B cell (primary cell): ENCODE data around the gene TGDS. TPM values are rescaled to one million over a fixed set of nuclear protein-coding genes. Genes with fewer than 3 reads are reported as not detected.
A peak's percentile ranks its signal among the peaks of the same experiment; 100 is the strongest.

ENCODE experiments used
- ATAC-seq: fragments of 200-7000 bp; cut with Tn5 transposase; one replicate; pipeline ENCODE4 v1.10.0; 2021; ENCODE audit warnings: low read depth, mild to moderate bottlenecking, moderate number of reproducible peaks, moderate library complexity
- CTCF ChIA-PET: fragments of 350-600 bp; sonication (Branson Sonifier 250); formaldehyde crosslinking; loops from one replicate; lab custom pipeline; 2021; ENCODE audit warnings: antibody characterized with exemption, inconsistent platforms; lab: Charles Lee
- POLR2A ChIA-PET: fragments of 350-600 bp; sonication (Branson Sonifier 250); formaldehyde crosslinking; loops from one replicate; lab custom pipeline; 2021; ENCODE audit warnings: antibody characterized with exemption; lab: Charles Lee
- DNase-seq: peaks from one replicate; pipeline ENCODE4 v3.0.0; 2013
- H2AFZ ChIP-seq: 2 replicates; pipeline ENCODE4 v1.6.1; 2012; ENCODE audit warnings: mild to moderate bottlenecking, low read depth, low read length; ENCODE audit not compliant: insufficient read depth, poor library complexity, severe bottlenecking
- H3K27ac ChIP-seq, 2 donors: 1 replicate in 1 of 2; 2 replicates in 1 of 2; pipeline ENCODE4 v1.5.1; 2012 to 2013; ENCODE audit warnings: low read length in 2 of 2, mild to moderate bottlenecking in 2 of 2, moderate library complexity in 1 of 2
- H3K27me3 ChIP-seq, 4 experiments: fragments of 200-600 bp in 1 of 4; sonication (generic) in 1 of 4; replicated peaks in 1 of 4; 1 replicate in 2 of 4; 2 replicates in 2 of 4; pipeline versions ENCODE4 v1.6.1 to v1.7.0; 2013 to 2016; ENCODE audit warnings: low read length in 3 of 4, mild to moderate bottlenecking in 2 of 4, mixed read lengths in 1 of 4, moderate library complexity in 1 of 4; ENCODE audit not compliant: insufficient read depth in 4 of 4, control insufficient read depth in 3 of 4; ENCODE audit errors: control extremely low read depth in 1 of 4
- H3K36me3 ChIP-seq, 2 experiments: replicated peaks in 1 of 2; 1 replicate in 1 of 2; 2 replicates in 1 of 2; pipeline versions ENCODE4 v1.6.1 to v1.7.1; 2013; ENCODE audit warnings: low read length in 1 of 2; ENCODE audit not compliant: insufficient read depth in 2 of 2, control insufficient read depth in 1 of 2; ENCODE audit errors: control extremely low read depth in 1 of 2, extremely low read depth in 1 of 2
- H3K4me1 ChIP-seq, 2 donors: fragments of 200-600 bp in 1 of 2; sonication (generic) in 1 of 2; 1 replicate in 1 of 2; 2 replicates in 1 of 2; pipeline versions ENCODE4 v1.5.1 to v1.6.1; 2013 to 2017; ENCODE audit warnings: low read length in 2 of 2; ENCODE audit not compliant: control insufficient read depth in 2 of 2, insufficient read depth in 2 of 2
- H3K4me2 ChIP-seq: replicated peaks from 2 replicates; pipeline ENCODE3; 2012; ENCODE audit warnings: mild to moderate bottlenecking, low read depth, low read length; ENCODE audit not compliant: poor library complexity, severe bottlenecking
- H3K4me3 ChIP-seq, 5 experiments: fragments of 200-600 bp in 1 of 5; sonication (generic) in 1 of 5; 1 replicate in 3 of 5; 2 replicates in 2 of 5; pipeline versions ENCODE4 v1.5.1 to v1.7.0; 2011 to 2016; ENCODE audit warnings: low read length in 4 of 5, mild to moderate bottlenecking in 4 of 5, low read depth in 2 of 5, control low read depth in 1 of 5, moderate library complexity in 1 of 5; ENCODE audit not compliant: insufficient read depth in 1 of 5; ENCODE audit errors: control extremely low read depth in 1 of 5, extremely low read depth in 1 of 5
- H3K79me2 ChIP-seq: fragments of 200-600 bp; sonication (generic); one replicate; pipeline ENCODE4 v1.6.0; 2016; ENCODE audit warnings: low read length; ENCODE audit not compliant: control insufficient read depth, insufficient read depth
- H3K9ac ChIP-seq: fragments of 200-600 bp; sonication (generic); 2 replicates; pipeline ENCODE4 v1.6.1; 2017; ENCODE audit warnings: mild to moderate bottlenecking, low read length, moderate library complexity
- H3K9me3 ChIP-seq, 3 donors: one replicate each; pipeline versions ENCODE4 v1.6.1 to v1.7.1; 2013; ENCODE audit warnings: low read length in 2 of 3; ENCODE audit not compliant: control insufficient read depth in 2 of 3, insufficient read depth in 1 of 3; ENCODE audit errors: control extremely low read depth in 1 of 3
- H4K20me1 ChIP-seq: 2 replicates; pipeline ENCODE4 v1.6.0; 2012; ENCODE audit warnings: mild to moderate bottlenecking, low read length; ENCODE audit not compliant: insufficient read depth, control insufficient read depth, poor library complexity, severe bottlenecking
- H3K27ac Mint-ChIP-seq: one replicate; pipeline ENCODE4 v1.8.0; 2021; ENCODE audit warnings: mixed read lengths
- H3K27me3 Mint-ChIP-seq: one replicate; pipeline ENCODE4 v1.8.0; 2021; ENCODE audit warnings: mixed read lengths
- H3K4me1 Mint-ChIP-seq: one replicate; pipeline ENCODE4 v1.8.0; 2021; ENCODE audit warnings: mixed read lengths
- H3K4me3 Mint-ChIP-seq: one replicate; pipeline ENCODE4 v1.8.0; 2021; ENCODE audit warnings: mixed read lengths
- H3K9me3 Mint-ChIP-seq: one replicate; pipeline ENCODE4 v1.8.0; 2022; ENCODE audit warnings: mixed read lengths; ENCODE audit not compliant: insufficient read depth
- EZH2 ChIP-seq: IDR thresholded peaks from 2 replicates; pipeline ENCODE4 v1.6.1; 2012; ENCODE audit warnings: borderline replicate concordance, low read depth, mild to moderate bottlenecking, moderate library complexity, low read length; ENCODE audit not compliant: insufficient read depth, poor library complexity, severe bottlenecking
- WGBS: methylation state at CpG from one replicate; pipeline ENCODE4 v1.1.5; 2013; ENCODE audit warnings: missing lambda C conversion rate; ENCODE audit not compliant: insufficient coverage; 5-methylcytosine and 5-hydroxymethylcytosine counted together
- intact Hi-C: fragments of 100-400 bp; cut with micrococcal nuclease; formaldehyde crosslinking; loops from one replicate; pipeline ENCODE4 v1.10.0; 2022
- polyA plus RNA-seq: library from polyadenylated mRNA; depleted of rRNA; stranded (reverse); fragments of >200 nt; gene quantifications from 2 replicates; pipeline ENCODE4 v1.2.3, GENCODE V29; 2012
- total RNA-seq, 2 donors: library from RNA; stranded (reverse); fragments of 120-200 nt in 1 of 2; gene quantifications; 1 replicate in 1 of 2; 2 replicates in 1 of 2; pipeline versions ENCODE4 v1.2.3 to v1.2.4, GENCODE V29; 2013 to 2022
- TF ChIP-seq, protein P1 (sequence below): fragments of 200-600 bp; IDR thresholded peaks from one replicate; pipeline ENCODE4 v1.8.0; 2022; ENCODE audit warnings: antibody characterized with exemption, mild to moderate bottlenecking

The TGDS gene
- total and polyA plus RNA-seq, 2 donors (not counting 1 experiment from before 2014, with no cell fraction given): 11.7 to 14.7 TPM

DNA sequence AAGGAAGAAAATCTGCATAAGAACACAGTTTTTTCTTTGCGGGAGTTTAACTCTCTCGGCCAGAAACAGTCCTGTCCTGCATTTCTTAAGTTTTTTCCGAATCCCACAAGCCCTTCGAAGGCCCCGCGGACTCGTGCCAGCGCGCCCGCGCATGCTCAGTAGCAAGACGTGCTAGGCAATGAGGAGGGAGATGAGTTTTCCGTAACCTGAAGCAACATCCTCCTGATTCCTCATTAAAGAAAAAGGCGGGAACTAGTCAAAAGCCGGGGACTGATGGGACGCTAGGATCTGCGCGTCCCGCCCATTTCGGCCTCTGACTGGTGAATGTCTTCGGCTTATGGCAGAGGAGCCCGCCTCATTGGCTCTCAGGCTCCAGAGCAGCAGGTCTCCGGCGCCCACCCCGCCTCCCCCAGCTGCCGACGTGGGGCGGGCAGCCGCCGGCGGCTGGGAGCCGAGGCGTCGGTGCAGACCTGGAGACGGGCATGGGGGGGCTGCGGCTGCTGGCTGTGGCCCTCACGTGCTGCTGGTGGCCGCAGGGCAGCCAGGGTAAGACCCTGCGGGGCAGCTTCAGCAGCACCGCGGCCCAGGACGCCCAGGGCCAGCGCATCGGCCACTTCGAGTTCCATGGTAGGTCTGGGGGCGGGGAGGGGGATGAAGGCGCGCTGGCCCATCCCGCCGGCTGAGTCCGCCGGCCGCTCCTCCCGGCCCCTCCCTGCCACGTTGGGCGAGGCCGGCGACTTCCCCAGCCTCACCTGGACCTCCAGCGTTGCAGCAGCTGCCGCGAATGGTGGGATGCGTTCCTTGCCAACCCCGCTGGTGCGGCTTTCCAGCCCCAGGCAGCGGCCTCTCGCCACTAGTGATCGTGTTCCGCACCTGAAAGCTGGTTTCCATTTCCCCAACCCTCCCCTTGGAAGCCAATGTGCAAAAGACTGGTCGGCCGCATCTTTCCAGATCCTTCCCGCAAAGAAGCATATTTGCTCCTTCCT lies 5.8 kb upstream of the TGDS start, which contains the start of gene GPR180:
GPR180 (plus strand) TSS at position 412 of the 986 bp plus-strand sequence; CDS start at position 483, 71 bp downstream.
- H3K9me3 ChIP-seq: no peaks in the 10 kb centered on the region
- intact Hi-C loops: loop anchor here (1.0 to 2.0 kb wide), 2 partner anchors 52 to 1075 kb away; partner anchors contain the start of gene DNAJC3
- H3K27ac ChIP-seq: peak within 1 kb of the TSS; percentile 44 to 67
- CTCF ChIA-PET: interaction anchor here (0.7 to 1.0 kb wide), 3 partner anchors 16 to 53 kb away, joined by 3 read pairs; no protein-coding TSS in a partner anchor
- under 1% methylated on average over 68 of the region's 71 CpGs for WGBS
- H4K20me1 ChIP-seq: no peaks in the 10 kb centered on the region
- peaks cover 4% of the 10 kb centered on the region for H3K79me2 ChIP-seq
- H3K9ac ChIP-seq: peak within 1 kb of the TSS; percentile 84
- TF ChIP-seq, protein P1, sequence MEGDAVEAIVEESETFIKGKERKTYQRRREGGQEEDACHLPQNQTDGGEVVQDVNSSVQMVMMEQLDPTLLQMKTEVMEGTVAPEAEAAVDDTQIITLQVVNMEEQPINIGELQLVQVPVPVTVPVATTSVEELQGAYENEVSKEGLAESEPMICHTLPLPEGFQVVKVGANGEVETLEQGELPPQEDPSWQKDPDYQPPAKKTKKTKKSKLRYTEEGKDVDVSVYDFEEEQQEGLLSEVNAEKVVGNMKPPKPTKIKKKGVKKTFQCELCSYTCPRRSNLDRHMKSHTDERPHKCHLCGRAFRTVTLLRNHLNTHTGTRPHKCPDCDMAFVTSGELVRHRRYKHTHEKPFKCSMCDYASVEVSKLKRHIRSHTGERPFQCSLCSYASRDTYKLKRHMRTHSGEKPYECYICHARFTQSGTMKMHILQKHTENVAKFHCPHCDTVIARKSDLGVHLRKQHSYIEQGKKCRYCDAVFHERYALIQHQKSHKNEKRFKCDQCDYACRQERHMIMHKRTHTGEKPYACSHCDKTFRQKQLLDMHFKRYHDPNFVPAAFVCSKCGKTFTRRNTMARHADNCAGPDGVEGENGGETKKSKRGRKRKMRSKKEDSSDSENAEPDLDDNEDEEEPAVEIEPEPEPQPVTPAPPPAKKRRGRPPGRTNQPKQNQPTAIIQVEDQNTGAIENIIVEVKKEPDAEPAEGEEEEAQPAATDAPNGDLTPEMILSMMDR: no peak
- H3K36me3 ChIP-seq: peaks cover 0 to 7% of the 10 kb centered on the region in 2 experiments
- no peaks in the 10 kb centered on the region for H3K27me3 ChIP-seq
- Mint-ChIP-seq H3K4me1 (peaks cover 24% of the 10 kb centered on the region), H3K27me3 (no peaks in the 10 kb centered on the region), H3K4me3 (peak within 1 kb of the TSS; percentile 92), H3K9me3 (no peaks in the 10 kb centered on the region), H3K27ac (peak within 1 kb of the TSS; percentile 94)
- POLR2A ChIA-PET: interaction anchor here (0.7 to 2.8 kb wide), 2 partner anchors 35 to 53 kb away, joined by 7 to 17 read pairs; no protein-coding TSS in a partner anchor
- peak within 1 kb of the TSS; percentile 93 for H3K4me2 ChIP-seq
- ATAC-seq: peak; percentile 99
- peak within 1 kb of the TSS; percentile 41 to 89 (median 79) for H3K4me3 ChIP-seq
- peak; percentile 93 for DNase-seq
- peak within 1 kb of the TSS; percentile 93 for H2AFZ ChIP-seq
- peaks cover 7 to 10% of the 10 kb centered on the region in 2 donors for H3K4me1 ChIP-seq

DNA sequence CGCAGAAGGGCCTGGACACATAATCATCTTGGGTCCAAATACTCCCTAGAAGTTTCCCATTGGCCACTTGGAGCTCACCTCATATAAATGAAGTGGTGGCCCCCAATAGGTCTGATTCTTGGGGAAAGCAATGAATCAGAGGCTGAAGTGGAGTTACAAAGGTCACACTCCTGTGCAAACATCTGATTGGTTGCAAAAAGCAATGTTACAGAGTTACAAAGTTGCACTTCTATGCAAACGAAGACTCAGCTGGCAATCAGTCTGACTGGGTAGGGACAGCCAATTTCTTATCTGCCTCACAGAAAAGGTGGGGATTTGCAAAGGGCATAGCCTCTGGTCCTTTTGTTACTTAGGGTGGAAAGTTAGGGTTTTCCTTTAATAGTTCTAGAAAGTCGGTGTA lies 3.9 kb upstream of the TGDS start:
- DNase-seq (no peak), ATAC-seq (no peak)
- peaks cover 2% of the 10 kb centered on the region for H3K9me3 Mint-ChIP-seq
- Histone ChIP-seq H3K4me2 (no peak overlapping the region), H3K27ac (no peak overlapping the region), H3K27me3 (no peaks in the 10 kb centered on the region), H3K9ac (no peak overlapping the region), H3K4me1 (peaks cover 13 to 24% of the 10 kb centered on the region in 2 donors), H3K79me2 (peaks cover 14% of the 10 kb centered on the region), H2AFZ (no peak overlapping the region), H3K4me3 (no peak overlapping the region), H3K36me3 (no peaks in the 10 kb centered on the region), H4K20me1 (no peaks in the 10 kb centered on the region), H3K9me3 (no peaks in the 10 kb centered on the region)
- TF ChIP-seq, protein P1: no peak
- TF ChIP-seq EZH2: no peak
- peak overlapping the region; percentile 9 for H3K4me3 Mint-ChIP-seq
- intact Hi-C loops: loop anchor here (2.0 kb wide), 1 partner anchor 1077 kb away; the partner anchor contains the start of gene DNAJC3
- ChIA-PET POLR2A (interaction anchor here (2.8 kb wide), 1 partner anchor 51 kb away, joined by 17 read pairs; no protein-coding TSS in a partner anchor), CTCF (interaction anchor here (0.6 to 0.9 kb wide), 2 partner anchors 18 to 642 kb away, joined by 3 read pairs; no protein-coding TSS in a partner anchor)
- 93% methylated on average over 2 of the region's 3 CpGs for WGBS
- H3K27me3 Mint-ChIP-seq: no peaks in the 10 kb centered on the region
- peaks cover 37% of the 10 kb centered on the region for H3K4me1 Mint-ChIP-seq
- no peak overlapping the region for H3K27ac Mint-ChIP-seq
